RWPE1 (cell line): ENCODE data around the gene FBXO4.

Source experiments
- CTCF ChIA-PET: fragments of 350-600 bp; sonication (Branson Sonifier 250); formaldehyde crosslinking; extraction: SDS; loops from one replicate; lab custom pipeline; 2021; lab: Yijun Ruan, JAX
- POLR2A ChIA-PET: fragments of 400-600 bp; formaldehyde crosslinking; extraction: SDS; loops from one replicate; lab custom pipeline; 2020; ENCODE audit warnings: antibody characterized with exemption; ENCODE audit not compliant: low non-redundant PET; lab: Yijun Ruan, JAX
- DNase-seq: peaks from one replicate; pipeline ENCODE4 v3.0.0; 2012; ENCODE audit warnings: low spot score
- H3K27ac ChIP-seq: fragments of 450-650 bp; 2 replicates; pipeline ENCODE4 v1.5.1; 2017
- CTCF ChIP-seq: fragments of 450-650 bp; conservative IDR thresholded peaks from 2 replicates; pipeline ENCODE4 v1.5.1; 2017; ENCODE audit warnings: low read depth, mild to moderate bottlenecking

The FBXO4 gene

DNA sequence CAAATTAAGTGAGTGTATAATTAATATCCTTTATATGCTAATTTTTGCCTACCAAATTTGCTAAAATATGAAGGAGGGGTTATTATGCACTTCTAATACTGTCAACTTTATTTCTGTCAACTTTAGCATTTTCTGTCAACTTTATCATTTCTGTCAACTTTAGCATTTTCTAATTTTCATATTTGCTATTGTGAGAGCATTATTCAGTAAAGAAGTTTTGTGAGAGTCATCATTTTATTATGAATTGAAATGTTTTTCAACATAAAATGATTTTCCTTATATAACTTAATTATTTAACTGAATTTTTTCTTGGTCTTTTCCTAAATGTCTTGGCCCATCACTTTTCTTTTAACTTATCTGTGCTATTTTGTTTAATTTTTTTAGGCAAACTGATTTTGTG is 58.2 kb downstream of the FBXO4 start:
- TF ChIP-seq CTCF, result no peak
- DNase-seq, result no peak
- ChIA-PET CTCF (no interaction called here), POLR2A (no interaction called here)
- H3K27ac ChIP-seq, result no peak overlapping the region

DNA sequence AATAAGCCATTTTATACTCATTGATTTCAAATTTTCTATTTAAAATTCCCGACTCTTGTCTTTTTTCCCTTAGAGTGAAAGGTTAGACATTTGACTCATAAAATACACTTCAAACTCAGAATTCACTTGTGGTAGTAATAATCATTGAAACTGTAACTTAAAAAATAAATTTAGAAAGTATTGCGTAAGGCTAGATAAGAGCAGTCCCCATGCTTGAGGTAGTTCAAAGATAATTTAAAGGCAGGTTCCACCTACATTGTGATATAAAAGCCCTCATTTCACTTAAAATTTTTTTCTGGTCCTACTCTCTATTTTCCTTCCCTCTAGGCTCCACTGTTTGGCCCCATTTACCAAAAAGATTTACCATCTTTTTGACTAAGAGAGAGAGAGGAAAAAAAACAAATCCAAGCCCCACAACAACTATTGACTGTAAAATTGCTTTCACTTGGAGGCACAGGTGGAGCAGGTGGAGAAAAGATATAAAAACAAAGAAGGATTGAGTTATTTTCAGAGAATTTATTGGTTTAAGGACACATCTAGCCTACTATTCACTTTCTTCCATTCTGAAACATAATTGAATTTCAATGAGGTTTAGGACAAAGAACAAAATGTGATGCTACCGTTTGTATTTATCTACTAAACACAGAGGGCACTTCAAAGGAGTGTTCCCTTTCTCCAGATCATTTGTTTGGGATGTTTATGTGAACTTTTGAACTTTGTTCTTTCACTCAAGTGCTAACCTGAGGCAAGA is 61.0 kb downstream of the FBXO4 start:
- no peak for TF ChIP-seq CTCF
- H3K27ac ChIP-seq, result no peak overlapping the region
- CTCF ChIA-PET, result no interaction called here

More for the DNA sequence above, 61.0 kb downstream of the FBXO4 start:
- DNase-seq, result no peak
- POLR2A ChIA-PET, result no interaction called here
